HS-27A (cell line): Measurements from ENCODE around the gene RNF187.

Source experiments
- DNase-seq: peaks from one replicate; pipeline ENCODE4 v3.0.0-alpha.2; 2012; ENCODE audit warnings: low read depth, missing footprints

RNF187 gene

GRCh38 chr1:228487336-228488124 lies at the start of gene RNF187:
TSS of gene RNF187 (plus strand) at chr1:228487382.
- DNase-seq, result no peak

- DNase-seq, result no peak
Observed at GRCh38 chr1:228437424-228437962, 49.7 kb upstream of the RNF187 start.

DNA sequence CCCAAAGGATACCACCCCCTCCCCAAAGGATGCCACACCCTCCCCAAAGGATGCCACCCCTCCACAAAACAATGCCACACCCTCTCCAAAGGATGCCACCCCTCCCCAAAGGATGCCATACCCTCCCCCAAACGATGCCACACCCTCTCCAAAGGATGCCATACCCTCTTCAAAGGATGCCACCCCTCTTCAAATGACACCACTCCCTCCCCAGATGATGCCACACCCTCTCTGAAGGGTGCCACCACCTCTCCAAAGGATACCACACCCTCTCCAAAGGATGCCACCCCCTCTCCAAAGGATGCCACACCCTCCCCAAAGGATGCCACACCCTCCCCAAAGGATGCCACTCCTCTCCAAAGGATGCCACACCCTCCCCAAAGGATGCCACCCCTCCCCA lies 48.9 kb upstream of the RNF187 start:
- DNase-seq, result no peak

GRCh38 chr1:228440761-228441500 lies 46.3 kb upstream of the RNF187 start:
- no peak for DNase-seq

- DNase-seq, result no peak
Observed at GRCh38 chr1:228443395-228443794, 43.8 kb upstream of the RNF187 start.

GRCh38 chr1:228445490-228445842 lies 41.7 kb upstream of the RNF187 start:
- DNase-seq, result no peak

DNA sequence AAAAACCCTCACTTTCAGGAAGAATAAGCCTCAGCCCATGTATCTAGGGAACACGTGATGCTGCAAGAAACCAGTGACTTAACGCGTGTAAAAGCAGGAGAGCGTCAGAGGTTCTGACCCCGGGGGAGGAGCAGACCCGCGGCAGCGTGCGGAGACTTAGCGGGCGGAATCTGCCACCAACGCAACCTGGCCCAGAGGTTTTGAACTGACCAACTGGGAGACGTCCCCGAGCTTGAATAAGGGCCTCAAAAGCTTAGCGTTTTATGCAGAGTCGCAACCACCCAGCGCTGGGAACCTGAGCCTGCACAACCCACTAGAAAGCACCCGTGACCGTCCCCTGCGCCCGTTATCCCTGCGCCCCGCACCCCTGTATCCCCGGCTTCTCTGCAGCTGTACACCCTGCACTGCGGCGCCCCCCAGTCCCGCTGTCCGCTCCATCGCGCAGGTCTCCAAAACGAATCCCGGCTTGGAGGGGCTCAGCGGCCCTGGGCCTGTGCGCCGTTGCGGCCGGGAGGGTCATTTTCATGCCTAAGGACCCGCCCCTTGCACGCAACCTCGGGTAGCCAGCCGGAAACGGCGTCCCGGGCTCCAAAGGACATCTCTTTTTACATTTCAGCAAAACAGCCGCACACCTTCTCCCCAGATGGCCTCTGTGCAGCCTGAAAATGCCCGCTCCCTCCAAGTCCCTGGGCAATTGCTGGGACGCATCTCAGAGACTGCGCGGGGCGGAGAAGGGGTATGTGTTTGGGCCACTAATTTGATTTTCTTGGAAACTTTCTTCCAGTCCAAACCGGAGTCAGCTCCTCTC lies 41.1 kb upstream of the RNF187 start:
- no peak for DNase-seq

- no peak for DNase-seq
Observed at GRCh38 chr1:228446852-228447251, 40.3 kb upstream of the RNF187 start.

DNA sequence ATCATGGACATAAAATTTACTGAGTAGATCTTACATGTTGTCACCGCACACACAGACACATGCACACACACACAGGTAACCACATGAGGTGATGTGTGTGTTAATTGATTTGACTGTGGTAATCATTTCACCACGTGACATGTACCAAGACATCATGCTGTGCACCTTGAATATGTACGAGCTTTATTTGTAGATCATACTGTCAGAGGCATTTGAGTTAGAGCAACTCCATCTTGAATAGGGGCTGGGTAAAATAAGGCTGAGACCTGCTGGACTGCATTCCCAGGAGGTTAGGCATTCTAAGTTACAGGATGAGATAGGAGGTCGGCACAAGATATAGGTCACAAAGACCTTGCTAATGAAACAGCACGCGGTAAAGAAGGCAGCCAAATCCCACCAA lies 38.8 kb upstream of the RNF187 start:
- no peak for DNase-seq

DNA sequence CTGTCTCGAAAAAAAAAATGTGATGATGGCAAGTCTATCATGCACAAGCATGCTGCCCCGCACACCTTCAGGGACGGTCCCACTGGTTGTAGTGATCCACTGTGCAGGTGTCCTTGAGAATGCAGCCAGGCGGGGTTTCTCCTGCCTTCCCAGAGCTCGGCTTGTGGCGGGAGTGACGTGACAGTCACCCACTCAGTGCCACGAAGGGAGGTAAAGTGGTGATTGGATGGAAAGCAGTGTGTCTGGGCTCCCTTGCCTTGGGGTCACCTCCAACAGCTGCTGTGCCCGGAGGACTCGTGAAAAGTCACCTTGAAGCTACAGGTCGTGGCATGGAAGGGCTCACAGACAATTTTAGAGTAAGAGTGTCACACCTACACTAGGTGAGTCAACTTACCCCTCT lies 37.0 kb upstream of the RNF187 start:
- no peak for DNase-seq

- no peak for DNase-seq
Observed at GRCh38 chr1:228452194-228453021, 34.8 kb upstream of the RNF187 start.

- no peak for DNase-seq
Observed at GRCh38 chr1:228453022-228453560, 34.1 kb upstream of the RNF187 start.

GRCh38 chr1:228453614-228454013 lies 33.6 kb upstream of the RNF187 start:
- DNase-seq, result no peak

DNA sequence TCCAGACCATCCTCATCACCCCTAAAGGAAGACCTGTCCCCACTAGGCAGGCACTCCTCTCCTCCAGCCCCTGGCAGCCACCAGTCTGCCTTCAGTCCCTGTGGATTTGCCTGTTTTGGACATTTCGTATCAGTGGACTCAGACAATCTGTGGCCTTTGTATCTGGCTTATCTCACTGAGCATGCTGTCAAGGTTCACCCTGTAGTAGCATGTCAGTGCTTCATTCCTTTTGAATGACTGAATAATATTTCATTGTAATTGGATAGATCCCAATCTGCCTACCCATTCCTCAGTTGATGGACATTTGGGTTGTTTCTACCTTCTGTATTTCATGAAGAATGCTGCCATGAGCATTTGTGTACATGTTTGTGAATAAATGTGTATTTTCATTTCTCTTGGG lies 32.9 kb upstream of the RNF187 start:
- no peak for DNase-seq

- no peak for DNase-seq
Observed at GRCh38 chr1:228455715-228456114, 31.5 kb upstream of the RNF187 start.

DNA sequence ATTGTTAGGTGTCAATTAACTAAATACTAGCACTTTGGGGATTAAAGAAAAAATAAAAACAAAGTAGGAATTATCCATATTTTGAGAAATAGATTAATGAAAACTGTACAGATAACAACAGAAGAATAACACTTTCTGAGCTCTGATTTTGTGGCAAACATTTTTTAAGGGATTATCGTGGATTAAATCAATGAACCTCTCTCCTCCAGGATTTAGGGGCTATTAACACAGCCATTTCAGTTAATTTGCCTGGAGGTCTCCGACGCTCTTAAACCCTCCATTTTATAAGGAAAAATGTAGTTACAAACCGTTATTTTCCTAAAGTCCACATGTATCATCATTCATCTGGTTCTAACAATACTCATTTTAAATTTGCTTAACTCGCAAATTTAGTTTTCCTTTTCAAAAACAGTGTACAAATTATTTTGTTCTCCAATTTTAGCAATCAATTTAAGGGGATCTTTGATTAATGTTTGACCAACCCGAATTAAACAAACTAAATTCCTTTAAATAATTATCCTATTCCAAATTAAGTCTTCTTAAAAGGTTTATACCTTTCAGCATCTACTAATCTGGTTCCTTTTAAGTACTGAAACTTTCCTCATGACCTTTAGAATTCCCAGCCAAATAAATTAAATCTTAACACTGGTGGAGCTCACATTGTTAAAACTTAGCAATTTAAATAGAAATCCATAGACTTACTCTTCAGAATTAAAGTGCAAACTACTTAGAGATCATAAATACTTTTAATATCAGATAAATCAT lies 30.7 kb upstream of the RNF187 start:
- no peak for DNase-seq

DNA sequence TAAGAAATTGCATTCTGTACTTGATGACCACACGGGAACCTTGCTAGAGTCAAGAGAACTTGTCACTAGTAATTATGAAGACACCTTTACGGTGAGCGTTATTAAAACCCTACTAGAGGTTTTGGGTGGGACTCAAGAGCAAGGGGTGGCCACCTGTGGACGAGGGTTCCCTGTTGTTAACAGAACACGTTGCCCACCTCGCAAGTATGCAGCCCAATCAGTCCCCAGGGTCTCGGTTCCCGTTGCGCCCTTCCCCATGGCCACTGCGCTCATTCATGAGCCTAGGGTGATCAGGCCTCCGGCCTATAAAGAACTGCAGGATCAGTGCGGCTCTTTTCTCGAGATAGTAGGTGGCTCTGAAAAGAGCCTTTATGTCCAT lies 30.2 kb upstream of the RNF187 start:
- DNase-seq, result no peak

DNA sequence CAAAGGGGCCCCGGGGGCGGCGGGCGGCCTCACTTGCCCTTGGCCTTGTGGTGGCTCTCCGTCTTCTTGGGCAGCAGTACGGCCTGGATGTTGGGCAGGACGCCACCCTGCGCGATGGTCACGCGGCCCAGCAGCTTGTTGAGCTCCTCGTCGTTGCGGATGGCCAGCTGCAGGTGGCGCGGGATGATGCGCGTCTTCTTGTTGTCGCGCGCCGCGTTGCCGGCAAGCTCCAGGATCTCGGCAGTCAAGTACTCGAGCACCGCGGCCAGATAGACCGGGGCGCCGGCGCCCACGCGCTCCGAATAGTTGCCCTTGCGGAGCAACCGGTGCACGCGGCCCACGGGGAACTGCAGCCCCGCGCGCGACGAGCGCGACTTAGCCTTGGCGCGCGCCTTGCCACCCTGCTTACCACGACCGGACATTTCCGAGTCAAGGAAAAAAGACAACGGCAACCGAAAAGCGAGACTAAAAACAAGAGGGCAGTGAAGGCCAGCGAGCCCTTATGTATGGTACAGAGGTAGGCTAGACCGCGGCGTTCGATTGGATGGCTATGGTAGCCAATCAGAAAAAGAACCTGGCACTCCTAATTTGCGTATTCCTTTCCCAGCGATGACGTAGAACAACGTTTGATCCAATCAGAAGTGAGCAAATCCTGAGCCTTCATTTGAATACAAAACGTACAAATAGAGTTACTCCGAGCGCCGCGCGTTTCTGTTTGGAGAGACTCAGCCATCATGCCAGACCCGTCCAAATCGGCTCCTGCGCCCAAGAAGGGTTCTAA lies 29.6 kb upstream of the RNF187 start:
- DNase-seq, result peak; percentile 59

DNA sequence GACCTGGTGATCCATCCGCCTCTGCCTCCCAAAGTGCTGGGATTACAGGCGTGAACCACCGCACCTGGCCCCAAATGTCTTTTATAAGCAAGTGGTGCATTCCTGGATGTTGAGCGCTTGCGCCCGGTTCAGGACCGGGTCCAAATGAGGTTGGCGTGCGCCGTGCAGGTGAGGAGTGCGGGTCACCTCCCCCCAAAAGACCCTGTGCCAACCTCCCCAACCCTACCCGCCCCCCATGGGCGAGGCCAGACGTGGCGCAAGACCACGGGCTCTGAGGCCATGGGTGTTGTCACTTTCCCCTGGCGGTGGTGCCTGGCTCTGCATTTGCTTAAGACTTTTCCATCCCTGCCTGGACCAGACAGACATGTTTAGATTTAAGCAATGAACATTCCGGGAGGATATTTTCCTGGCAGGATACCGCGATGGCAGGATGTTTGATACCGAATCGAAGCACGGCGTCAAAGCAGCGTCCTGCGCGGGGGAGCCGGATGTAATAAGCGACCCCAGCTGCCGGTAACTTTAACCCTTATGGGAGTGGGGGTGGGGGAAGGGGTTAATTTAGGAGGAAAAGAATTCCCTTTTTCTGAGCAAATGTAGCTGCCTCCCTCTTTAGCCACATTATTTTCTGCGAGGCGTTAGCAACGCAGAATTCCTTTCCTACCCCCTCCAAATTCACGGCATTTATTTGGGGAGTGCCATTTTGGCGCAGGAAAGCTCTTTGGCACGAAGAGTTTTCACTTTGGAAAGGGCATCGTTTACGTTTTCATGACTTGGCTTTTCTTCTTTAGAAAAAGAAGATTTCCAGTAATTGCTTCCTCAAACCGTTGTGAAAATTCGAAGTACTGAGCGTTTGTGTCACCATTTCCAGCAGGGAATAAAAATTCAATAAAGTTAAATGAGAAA lies 27.8 kb upstream of the RNF187 start:
- no peak for DNase-seq
